ENCODE results near the gene RNF166. TPM values are rescaled to one million over a fixed set of nuclear protein-coding genes. Genes with fewer than 3 reads are reported as not detected.
A peak's percentile ranks its signal among the peaks of the same experiment; 100 is the strongest.

The RNF166 gene
- total and polyA plus RNA-seq, 2 of the 13 experiments (the other 11 are each of a cell fraction or from before 2014, with no cell fraction given), result 21.4 to 23.0 TPM

DNA sequence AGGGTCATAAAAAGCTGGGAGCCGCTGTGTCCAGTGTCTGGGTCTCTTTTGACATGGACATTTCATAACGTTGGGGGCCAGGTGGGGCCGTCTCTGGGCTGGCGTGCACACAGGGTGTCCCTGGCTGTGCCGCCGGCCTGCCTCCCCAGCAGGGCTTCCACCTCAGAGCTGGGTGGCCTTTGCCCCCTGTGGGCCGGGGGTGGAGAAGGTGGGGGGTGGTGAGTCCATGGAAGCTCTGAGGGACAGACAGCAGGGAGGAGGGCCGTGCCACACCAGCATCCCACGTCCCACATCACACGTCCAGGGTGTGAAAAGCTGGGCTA, 19.0 kb downstream of the RNF166 start (continued):
- TF ChIP-seq, protein P1, sequence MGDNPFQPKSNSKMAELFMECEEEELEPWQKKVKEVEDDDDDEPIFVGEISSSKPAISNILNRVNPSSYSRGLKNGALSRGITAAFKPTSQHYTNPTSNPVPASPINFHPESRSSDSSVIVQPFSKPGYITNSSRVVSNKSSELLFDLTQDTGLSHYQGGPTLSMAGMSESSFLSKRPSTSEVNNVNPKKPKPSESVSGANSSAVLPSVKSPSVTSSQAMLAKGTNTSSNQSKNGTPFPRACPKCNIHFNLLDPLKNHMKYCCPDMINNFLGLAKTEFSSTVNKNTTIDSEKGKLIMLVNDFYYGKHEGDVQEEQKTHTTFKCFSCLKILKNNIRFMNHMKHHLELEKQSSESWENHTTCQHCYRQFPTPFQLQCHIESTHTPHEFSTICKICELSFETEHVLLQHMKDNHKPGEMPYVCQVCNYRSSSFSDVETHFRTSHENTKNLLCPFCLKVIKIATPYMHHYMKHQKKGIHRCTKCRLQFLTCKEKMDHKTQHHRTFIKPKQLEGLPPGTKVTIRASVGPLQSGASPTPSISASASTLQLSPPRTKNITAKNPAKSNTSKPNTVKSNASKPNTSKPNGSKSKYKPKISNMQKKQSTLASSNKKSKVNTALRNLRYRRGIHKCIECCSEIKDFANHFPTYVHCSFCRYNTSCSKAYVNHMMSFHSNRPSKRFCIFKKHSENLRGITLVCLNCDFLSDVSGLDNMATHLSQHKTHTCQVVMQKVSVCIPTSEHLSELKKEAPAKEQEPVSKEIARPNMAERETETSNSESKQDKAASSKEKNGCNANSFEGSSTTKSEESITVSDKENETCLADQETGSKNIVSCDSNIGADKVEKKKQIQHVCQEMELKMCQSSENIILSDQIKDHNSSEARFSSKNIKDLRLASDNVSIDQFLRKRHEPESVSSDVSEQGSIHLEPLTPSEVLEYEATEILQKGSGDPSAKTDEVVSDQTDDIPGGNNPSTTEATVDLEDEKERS (CRISPR knock-in tag; IDR thresholded peaks at IDR 0.05), result 0 out of 2 replicates have a peak, but pooled peaks have one; percentile 12
- 0 out of 2 replicates have a peak, but pooled peaks have one; percentile 33 for TF ChIP-seq CAMTA2 (CRISPR knock-in tag; IDR thresholded peaks at IDR 0.05; ENCODE audit: borderline replicate concordance)
- no peak for TF ChIP-seq SALL2 (CRISPR knock-in tag; IDR thresholded peaks at IDR 0.05)
- TF ChIP-seq MYC (CRISPR knock-in tag; IDR thresholded peaks at IDR 0.05; ENCODE audit: borderline replicate concordance), result no peak
- TF ChIP-seq, protein P2, sequence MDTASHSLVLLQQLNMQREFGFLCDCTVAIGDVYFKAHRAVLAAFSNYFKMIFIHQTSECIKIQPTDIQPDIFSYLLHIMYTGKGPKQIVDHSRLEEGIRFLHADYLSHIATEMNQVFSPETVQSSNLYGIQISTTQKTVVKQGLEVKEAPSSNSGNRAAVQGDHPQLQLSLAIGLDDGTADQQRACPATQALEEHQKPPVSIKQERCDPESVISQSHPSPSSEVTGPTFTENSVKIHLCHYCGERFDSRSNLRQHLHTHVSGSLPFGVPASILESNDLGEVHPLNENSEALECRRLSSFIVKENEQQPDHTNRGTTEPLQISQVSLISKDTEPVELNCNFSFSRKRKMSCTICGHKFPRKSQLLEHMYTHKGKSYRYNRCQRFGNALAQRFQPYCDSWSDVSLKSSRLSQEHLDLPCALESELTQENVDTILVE (CRISPR knock-in tag; IDR thresholded peaks at IDR 0.05), result no peak; the same call in 1 of the 2 replicates
- no peak for TF ChIP-seq PHB2 (IDR thresholded peaks at IDR 0.05; ENCODE audit: partially characterized antibody)
- TF ChIP-seq, protein P3, sequence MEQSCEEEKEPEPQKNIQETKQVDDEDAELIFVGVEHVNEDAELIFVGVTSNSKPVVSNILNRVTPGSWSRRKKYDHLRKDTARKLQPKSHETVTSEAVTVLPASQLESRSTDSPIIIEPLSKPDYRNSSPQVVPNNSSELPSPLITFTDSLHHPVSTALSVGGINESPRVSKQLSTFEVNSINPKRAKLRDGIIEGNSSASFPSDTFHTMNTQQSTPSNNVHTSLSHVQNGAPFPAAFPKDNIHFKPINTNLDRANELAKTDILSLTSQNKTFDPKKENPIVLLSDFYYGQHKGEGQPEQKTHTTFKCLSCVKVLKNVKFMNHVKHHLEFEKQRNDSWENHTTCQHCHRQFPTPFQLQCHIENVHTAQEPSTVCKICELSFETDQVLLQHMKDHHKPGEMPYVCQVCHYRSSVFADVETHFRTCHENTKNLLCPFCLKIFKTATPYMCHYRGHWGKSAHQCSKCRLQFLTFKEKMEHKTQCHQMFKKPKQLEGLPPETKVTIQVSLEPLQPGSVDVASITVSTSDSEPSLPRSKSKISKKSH (CRISPR knock-in tag; IDR thresholded peaks at IDR 0.05; ENCODE audit: borderline replicate concordance), result no peak
- TF ChIP-seq KDM5A (IDR thresholded peaks at IDR 0.05; ENCODE audit: borderline replicate concordance, low read length), result no peak
- no peak for TF ChIP-seq ZNF761 (CRISPR knock-in tag; conservative IDR thresholded peaks at IDR 0.05)
- TF ChIP-seq, protein P4, sequence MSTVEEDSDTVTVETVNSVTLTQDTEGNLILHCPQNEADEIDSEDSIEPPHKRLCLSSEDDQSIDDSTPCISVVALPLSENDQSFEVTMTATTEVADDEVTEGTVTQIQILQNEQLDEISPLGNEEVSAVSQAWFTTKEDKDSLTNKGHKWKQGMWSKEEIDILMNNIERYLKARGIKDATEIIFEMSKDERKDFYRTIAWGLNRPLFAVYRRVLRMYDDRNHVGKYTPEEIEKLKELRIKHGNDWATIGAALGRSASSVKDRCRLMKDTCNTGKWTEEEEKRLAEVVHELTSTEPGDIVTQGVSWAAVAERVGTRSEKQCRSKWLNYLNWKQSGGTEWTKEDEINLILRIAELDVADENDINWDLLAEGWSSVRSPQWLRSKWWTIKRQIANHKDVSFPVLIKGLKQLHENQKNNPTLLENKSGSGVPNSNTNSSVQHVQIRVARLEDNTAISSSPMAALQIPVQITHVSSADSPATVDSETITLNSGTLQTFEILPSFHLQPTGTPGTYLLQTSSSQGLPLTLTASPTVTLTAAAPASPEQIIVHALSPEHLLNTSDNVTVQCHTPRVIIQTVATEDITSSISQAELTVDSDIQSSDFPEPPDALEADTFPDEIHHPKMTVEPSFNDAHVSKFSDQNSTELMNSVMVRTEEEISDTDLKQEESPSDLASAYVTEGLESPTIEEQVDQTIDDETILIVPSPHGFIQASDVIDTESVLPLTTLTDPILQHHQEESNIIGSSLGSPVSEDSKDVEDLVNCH (CRISPR knock-in tag; IDR thresholded peaks at IDR 0.05), result no peak
- no peak for TF ChIP-seq PCBP1 (IDR thresholded peaks at IDR 0.05; ENCODE audit: borderline replicate concordance, low read depth, low read length)
- TF ChIP-seq NFYB (CRISPR knock-in tag; IDR thresholded peaks at IDR 0.05), result no peak
- peak; percentile 56; the same call in 1 of the 2 replicates for TF ChIP-seq HIVEP1 (CRISPR knock-in tag; IDR thresholded peaks at IDR 0.05)
- TF ChIP-seq ZNF292 (CRISPR knock-in tag; IDR thresholded peaks at IDR 0.05; ENCODE audit: borderline replicate concordance, low read depth), result peak; percentile 58; the same call in 1 of the 2 replicates
- TF ChIP-seq, protein P5, sequence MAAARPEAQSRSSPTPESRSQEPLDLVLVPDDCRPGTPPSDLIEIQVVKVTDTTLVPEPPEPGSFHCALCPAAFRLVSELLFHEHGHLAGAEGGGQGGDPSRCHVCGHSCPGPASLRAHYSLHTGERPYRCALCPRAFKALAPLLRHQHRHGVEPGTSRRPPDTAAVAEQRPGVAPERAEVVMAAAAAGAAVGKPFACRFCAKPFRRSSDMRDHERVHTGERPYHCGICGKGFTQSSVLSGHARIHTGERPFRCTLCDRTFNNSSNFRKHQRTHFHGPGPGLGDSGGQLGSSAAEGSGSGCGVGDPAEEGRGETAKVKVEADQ (CRISPR knock-in tag; IDR thresholded peaks at IDR 0.05; ENCODE audit: borderline replicate concordance), result no peak
- TF ChIP-seq ETV5 (CRISPR knock-in tag; IDR thresholded peaks at IDR 0.05; ENCODE audit: borderline replicate concordance), result no peak
- TF ChIP-seq HMG20B (CRISPR knock-in tag; conservative IDR thresholded peaks at IDR 0.05), result no peak
- TF ChIP-seq ZNF670 (CRISPR knock-in tag; IDR thresholded peaks at IDR 0.05; ENCODE audit: borderline replicate concordance), result no peak
- TF ChIP-seq, protein P6, sequence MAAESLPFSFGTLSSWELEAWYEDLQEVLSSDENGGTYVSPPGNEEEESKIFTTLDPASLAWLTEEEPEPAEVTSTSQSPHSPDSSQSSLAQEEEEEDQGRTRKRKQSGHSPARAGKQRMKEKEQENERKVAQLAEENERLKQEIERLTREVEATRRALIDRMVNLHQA (CRISPR knock-in tag; IDR thresholded peaks at IDR 0.05), result no peak
- no peak for TF ChIP-seq TCF7L2 (IDR thresholded peaks at IDR 0.05; ENCODE audit: low read depth, low read length)
